ENCODE measurements around the gene TBC1D2B.

The TBC1D2B gene

DNA sequence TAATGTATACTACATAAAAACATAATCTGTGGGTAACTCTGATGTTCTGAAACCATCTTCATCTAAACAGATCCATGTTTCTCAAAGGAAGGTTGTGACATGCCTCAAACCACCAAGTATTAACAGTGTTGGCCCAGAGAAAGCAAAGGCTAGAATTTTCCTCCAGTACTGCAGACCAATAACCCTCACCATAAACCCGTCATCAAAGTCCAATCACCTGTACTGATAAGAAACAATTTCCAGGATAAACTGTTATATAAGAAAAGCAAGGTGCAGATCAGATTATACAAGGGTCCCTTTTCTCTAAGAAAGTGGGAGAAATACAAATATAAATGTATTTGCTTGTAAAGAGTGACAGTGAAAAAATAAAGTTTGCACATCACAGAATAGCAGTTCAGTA is 32.3 kb downstream of the TBC1D2B start:
- peaks cover 3% of the 10 kb centered on the region for H3K36me3 ChIP-seq (ENCODE audit: control insufficient read depth, insufficient read depth, low read length)
- TF ChIP-seq, protein P1, sequence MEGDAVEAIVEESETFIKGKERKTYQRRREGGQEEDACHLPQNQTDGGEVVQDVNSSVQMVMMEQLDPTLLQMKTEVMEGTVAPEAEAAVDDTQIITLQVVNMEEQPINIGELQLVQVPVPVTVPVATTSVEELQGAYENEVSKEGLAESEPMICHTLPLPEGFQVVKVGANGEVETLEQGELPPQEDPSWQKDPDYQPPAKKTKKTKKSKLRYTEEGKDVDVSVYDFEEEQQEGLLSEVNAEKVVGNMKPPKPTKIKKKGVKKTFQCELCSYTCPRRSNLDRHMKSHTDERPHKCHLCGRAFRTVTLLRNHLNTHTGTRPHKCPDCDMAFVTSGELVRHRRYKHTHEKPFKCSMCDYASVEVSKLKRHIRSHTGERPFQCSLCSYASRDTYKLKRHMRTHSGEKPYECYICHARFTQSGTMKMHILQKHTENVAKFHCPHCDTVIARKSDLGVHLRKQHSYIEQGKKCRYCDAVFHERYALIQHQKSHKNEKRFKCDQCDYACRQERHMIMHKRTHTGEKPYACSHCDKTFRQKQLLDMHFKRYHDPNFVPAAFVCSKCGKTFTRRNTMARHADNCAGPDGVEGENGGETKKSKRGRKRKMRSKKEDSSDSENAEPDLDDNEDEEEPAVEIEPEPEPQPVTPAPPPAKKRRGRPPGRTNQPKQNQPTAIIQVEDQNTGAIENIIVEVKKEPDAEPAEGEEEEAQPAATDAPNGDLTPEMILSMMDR (IDR thresholded peaks at IDR 0.05; ENCODE audit: insufficient read depth, low read length, poor library complexity, severe bottlenecking), result no peak
- DNase-seq (ENCODE audit: extremely low read depth, insufficient read length), result no peak
- H3K4me3 ChIP-seq (replicated peaks; ENCODE audit: low read depth, low read length), result no peak overlapping the region
- H3K27me3 ChIP-seq (replicated peaks; ENCODE audit: control insufficient read depth, insufficient read depth, low read length), result no peaks in the 10 kb centered on the region

- no peak for DNase-seq (ENCODE audit: extremely low read depth, insufficient read length)
- Histone ChIP-seq H3K4me3 (replicated peaks; ENCODE audit: low read depth, low read length) (no peak overlapping the region), H3K27me3 (replicated peaks; ENCODE audit: control insufficient read depth, insufficient read depth, low read length) (no peaks in the 10 kb centered on the region), H3K36me3 (ENCODE audit: control insufficient read depth, insufficient read depth, low read length) (peaks cover 6% of the 10 kb centered on the region)
- TF ChIP-seq, protein P1 (IDR thresholded peaks at IDR 0.05; ENCODE audit: insufficient read depth, low read length, poor library complexity, severe bottlenecking), result no peak
Observed at GRCh38 chr15:78044407-78045155, 32.9 kb downstream of the TBC1D2B start.

DNA sequence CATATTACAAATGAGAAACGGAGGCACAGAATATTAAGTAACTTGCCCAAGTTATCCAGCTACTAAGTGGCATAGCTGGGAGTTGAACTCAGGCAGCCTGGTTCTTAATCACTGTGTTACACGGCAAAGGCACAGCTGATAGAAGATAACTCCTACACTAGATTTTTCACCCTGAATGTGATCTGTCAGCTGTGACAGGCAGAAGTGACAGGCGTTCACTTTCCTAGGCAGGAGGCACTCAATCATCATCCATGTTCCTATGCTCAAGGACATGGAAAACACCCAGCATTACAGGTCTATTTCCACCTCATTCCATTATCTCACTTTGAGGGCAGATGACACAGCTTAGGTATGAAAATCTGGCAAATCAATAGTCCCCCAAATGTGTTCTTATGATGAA is 35.6 kb downstream of the TBC1D2B start:
- H3K36me3 ChIP-seq (ENCODE audit: control insufficient read depth, insufficient read depth, low read length), result peaks cover 6% of the 10 kb centered on the region
- TF ChIP-seq, protein P1 (IDR thresholded peaks at IDR 0.05; ENCODE audit: insufficient read depth, low read length, poor library complexity, severe bottlenecking), result no peak

GRCh38 chr15:78040653-78041244 is 36.8 kb downstream of the TBC1D2B start:
- no peak for DNase-seq (ENCODE audit: extremely low read depth, insufficient read length)
- H3K36me3 ChIP-seq (ENCODE audit: control insufficient read depth, insufficient read depth, low read length), result peaks cover 6% of the 10 kb centered on the region
- TF ChIP-seq, protein P1 (IDR thresholded peaks at IDR 0.05; ENCODE audit: insufficient read depth, low read length, poor library complexity, severe bottlenecking), result no peak
- H3K4me3 ChIP-seq (replicated peaks; ENCODE audit: low read depth, low read length), result no peak overlapping the region
- no peaks in the 10 kb centered on the region for H3K27me3 ChIP-seq (replicated peaks; ENCODE audit: control insufficient read depth, insufficient read depth, low read length)

More for the DNA sequence above, 35.6 kb downstream of the TBC1D2B start:
- Histone ChIP-seq H3K4me3 (replicated peaks; ENCODE audit: low read depth, low read length) (no peak overlapping the region), H3K27me3 (replicated peaks; ENCODE audit: control insufficient read depth, insufficient read depth, low read length) (no peaks in the 10 kb centered on the region)
- DNase-seq (ENCODE audit: extremely low read depth, insufficient read length), result no peak

GRCh38 chr15:78038585-78039247 is 38.8 kb downstream of the TBC1D2B start:
- Histone ChIP-seq H3K36me3 (ENCODE audit: control insufficient read depth, insufficient read depth, low read length) (peaks cover 3% of the 10 kb centered on the region), H3K27me3 (replicated peaks; ENCODE audit: control insufficient read depth, insufficient read depth, low read length) (no peaks in the 10 kb centered on the region), H3K4me3 (replicated peaks; ENCODE audit: low read depth, low read length) (no peak overlapping the region)
- TF ChIP-seq, protein P1 (IDR thresholded peaks at IDR 0.05; ENCODE audit: insufficient read depth, low read length, poor library complexity, severe bottlenecking), result no peak
- no peak for DNase-seq (ENCODE audit: extremely low read depth, insufficient read length)
